Esophagus squamous epithelium (tissue), 5 donors: Measurements from ENCODE around the gene ZCWPW2. TPM values are rescaled to one million over a fixed set of nuclear protein-coding genes. Genes with fewer than 3 reads are reported as not detected.

ENCODE experiments used
- DNase-seq: peaks from one replicate; lab custom pipeline; 2025; lab: John Stamatoyannopoulos, UW
- H3K27ac ChIP-seq, 4 donors: fragments of 200-600 bp; sonication (generic); one replicate each; pipeline ENCODE4 v1.5.1; 2016 to 2019; ENCODE audit warnings: mild to moderate bottlenecking in 1 of 4
- H3K27me3 ChIP-seq, 4 donors: fragments of 200-600 bp; sonication (generic); 1 replicate in 3 of 4; 2 replicates in 1 of 4; pipeline versions ENCODE4 v1.5.1 to v1.6.0; 2017 to 2021; ENCODE audit warnings: antibody characterized with exemption in 1 of 4
- H3K36me3 ChIP-seq, 3 donors: fragments of 200-600 bp; sonication (generic); one replicate each; pipeline ENCODE4 v1.5.1; 2016 to 2019
- H3K4me1 ChIP-seq, 3 donors: fragments of 200-600 bp; sonication (generic); one replicate each; pipeline ENCODE4 v1.5.1; 2017 to 2019
- H3K4me3 ChIP-seq, 4 donors: fragments of 200-600 bp; sonication (generic); 1 replicate in 3 of 4; 2 replicates in 1 of 4; pipeline ENCODE4 v1.5.1; 2016 to 2019; ENCODE audit warnings: mild to moderate bottlenecking in 2 of 4, moderate library complexity in 1 of 4
- H3K9me3 ChIP-seq, 3 donors: fragments of 200-600 bp; sonication (generic); one replicate each; pipeline ENCODE4 v1.5.1; 2016 to 2019
- CTCF ChIP-seq, 6 experiments: fragments of 450-650 bp in 4 of 6; fragments of 200-600 bp in 2 of 6; sonication (generic) in 2 of 6; IDR thresholded peaks; one replicate each; pipeline ENCODE4 v1.5.1; 2016 to 2019; ENCODE audit warnings: antibody characterized with exemption in 6 of 6, mild to moderate bottlenecking in 4 of 6, moderate library complexity in 4 of 6
- POLR2A ChIP-seq, 4 donors: fragments of 450-650 bp; IDR thresholded peaks; one replicate each; pipeline ENCODE4 v1.6.1; 2017; ENCODE audit warnings: antibody characterized with exemption in 4 of 4, mild to moderate bottlenecking in 4 of 4, moderate library complexity in 3 of 4
- WGBS, 2 donors: methylation state at CpG; one replicate each; pipeline ENCODE4 v1.1.5; 2018; 5-methylcytosine and 5-hydroxymethylcytosine counted together
- intact Hi-C: fragments of 100-400 bp; cut with DNase I; formaldehyde crosslinking; loops from one replicate; pipeline ENCODE4 v1.15.0; 2022
- total RNA-seq, 4 donors: library from RNA; depleted of rRNA; stranded (reverse); fragments of >200 nt; gene quantifications; one replicate each; pipeline ENCODE4 v1.1.0, GENCODE V29; 2016
- donor health status: DM: yes; HTN: yes; CAD: no.

Gene ZCWPW2
- total RNA-seq, 4 donors from 2014 or later: 0.35 to 1.3 (median 0.74) TPM

DNA sequence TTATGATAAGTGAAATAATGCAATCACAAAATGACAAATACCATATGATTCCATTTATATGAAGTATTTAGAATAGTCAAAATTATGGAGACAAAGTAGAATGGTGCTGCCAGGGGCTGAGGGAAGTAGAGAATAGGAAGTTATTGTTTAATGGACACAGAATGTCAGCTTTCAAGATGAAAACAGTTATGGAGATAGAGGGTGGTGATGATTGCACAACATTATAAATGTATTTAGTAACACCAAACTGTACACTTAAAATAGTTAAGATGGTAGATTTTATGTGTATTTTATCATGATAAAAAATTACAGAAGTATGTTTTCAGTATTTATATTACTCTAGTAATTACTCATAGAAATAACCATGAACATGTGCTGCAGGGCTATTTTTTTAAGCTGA lies 100.9 kb downstream of the ZCWPW2 start:
- intact Hi-C loops: no loop called here
- no peak overlapping the region for H3K27ac ChIP-seq
- H3K4me3 ChIP-seq: no peak overlapping the region
- no peaks in the 10 kb centered on the region for H3K27me3 ChIP-seq
- TF ChIP-seq CTCF (IDR thresholded peaks at IDR 0.05): no peak
- TF ChIP-seq POLR2A (IDR thresholded peaks at IDR 0.05): no peak
- H3K9me3 ChIP-seq: peaks cover 0 to 2% (median 0%) of the 10 kb centered on the region in 3 donors
- no peaks in the 10 kb centered on the region for H3K4me1 ChIP-seq
- no peaks in the 10 kb centered on the region for H3K36me3 ChIP-seq
- DNase-seq: no peak

GRCh38 chr3:28462866-28463265 lies 114.3 kb downstream of the ZCWPW2 start:
- no peaks in the 10 kb centered on the region for H3K27me3 ChIP-seq
- TF ChIP-seq CTCF (IDR thresholded peaks at IDR 0.05) (no peak), POLR2A (IDR thresholded peaks at IDR 0.05) (no peak)
- no peaks in the 10 kb centered on the region for H3K36me3 ChIP-seq
- no peaks in the 10 kb centered on the region for H3K9me3 ChIP-seq
- WGBS, 2 donors: 0 to 74% methylated on average over 1 of the region's 1 CpG
- DNase-seq: no peak
- no peak overlapping the region for H3K27ac ChIP-seq
- H3K4me3 ChIP-seq: no peak overlapping the region
- H3K4me1 ChIP-seq: no peaks in the 10 kb centered on the region
- intact Hi-C loops: no loop called here

- 100% methylated on average over 1 of the region's 1 CpG for WGBS, 2 donors
- no peak for DNase-seq
- Histone ChIP-seq H3K9me3 (peaks cover 0 to 5% (median 0%) of the 10 kb centered on the region in 3 donors), H3K27me3 (no peaks in the 10 kb centered on the region), H3K4me3 (no peak overlapping the region), H3K4me1 (no peaks in the 10 kb centered on the region), H3K27ac (no peak overlapping the region), H3K36me3 (no peaks in the 10 kb centered on the region)
- intact Hi-C loops: no loop called here
- TF ChIP-seq POLR2A (IDR thresholded peaks at IDR 0.05) (no peak), CTCF (IDR thresholded peaks at IDR 0.05) (no peak)
These were observed 118.9 kb downstream of the ZCWPW2 start for GRCh38 chr3:28467414-28467813.

DNA sequence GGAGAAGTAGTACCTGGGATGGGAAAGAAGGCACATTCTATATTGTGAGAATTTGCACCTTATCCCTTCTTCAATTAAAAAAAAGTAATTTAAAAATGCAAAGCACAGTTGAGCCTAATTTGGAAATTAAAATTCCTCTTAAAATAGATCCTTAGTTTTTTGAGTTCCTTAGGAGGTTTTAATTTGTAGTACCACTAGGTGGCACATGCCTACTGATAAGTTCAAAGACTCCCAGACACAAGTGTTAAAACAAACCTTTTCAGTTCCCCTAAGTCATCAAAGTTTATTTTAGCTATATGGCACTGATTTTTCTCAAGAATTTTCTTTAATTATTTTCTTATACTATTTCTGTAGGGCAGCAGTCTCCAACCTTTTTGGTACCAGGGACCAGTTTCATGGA lies 127.7 kb downstream of the ZCWPW2 start:
- TF ChIP-seq CTCF (IDR thresholded peaks at IDR 0.05): peak in 4 of 6 experiments; percentile 15 to 56 (median 37)
- TF ChIP-seq POLR2A (IDR thresholded peaks at IDR 0.05): no peak
- H3K36me3 ChIP-seq: no peaks in the 10 kb centered on the region
- H3K4me3 ChIP-seq: no peak overlapping the region
- intact Hi-C loops: no loop called here
- no peaks in the 10 kb centered on the region for H3K4me1 ChIP-seq
- H3K27ac ChIP-seq: no peak overlapping the region
- H3K9me3 ChIP-seq: peaks cover 0 to 1% (median 0%) of the 10 kb centered on the region in 3 donors
- no peaks in the 10 kb centered on the region for H3K27me3 ChIP-seq
- no peak for DNase-seq

DNA sequence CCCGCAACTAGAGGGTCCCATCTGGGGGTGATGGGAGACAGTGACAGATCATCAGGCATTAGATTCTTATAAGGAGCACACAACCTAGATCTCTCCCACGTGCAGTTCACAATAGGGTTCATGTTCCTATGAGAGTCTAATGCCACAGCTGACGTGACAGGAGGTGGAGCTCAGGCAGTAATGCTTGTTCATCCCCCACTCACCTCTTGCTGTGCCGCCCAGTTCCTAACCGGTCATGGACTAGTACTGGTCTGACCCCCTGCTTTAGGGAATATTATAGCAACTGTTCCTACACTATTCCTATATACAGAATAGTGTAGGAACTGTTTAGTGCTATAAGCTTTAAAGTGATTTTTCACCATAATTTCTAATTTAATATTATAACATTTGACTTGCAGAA lies 128.2 kb downstream of the ZCWPW2 start:
- Histone ChIP-seq H3K9me3 (no peaks in the 10 kb centered on the region), H3K27me3 (no peaks in the 10 kb centered on the region), H3K4me1 (no peaks in the 10 kb centered on the region), H3K4me3 (no peak overlapping the region), H3K27ac (no peak overlapping the region), H3K36me3 (no peaks in the 10 kb centered on the region)
- TF ChIP-seq CTCF (IDR thresholded peaks at IDR 0.05): no peak
- TF ChIP-seq POLR2A (IDR thresholded peaks at IDR 0.05): no peak
- intact Hi-C loops: no loop called here
- DNase-seq: no peak
- WGBS, 2 donors: 75 to 76% methylated on average over 5 of the region's 5 CpGs
